ENCODE measurements around the gene SLC4A11. TPM values are rescaled to one million over a fixed set of nuclear protein-coding genes. Genes with fewer than 3 reads are reported as not detected.
"Not testable (repeated sequence)": the region's sequence is repeated elsewhere in the genome, so short reads cannot be mapped to it uniquely, and the experiment has no call there.

SLC4A11 gene
- total RNA-seq, 1 experiment from 2014 or later, result 0.24 TPM

- Histone ChIP-seq H3K9me3 (replicated peaks) (no peaks in the 10 kb centered on the region), H3K4me3 (no peak overlapping the region), H3K27me3 (replicated peaks) (no peaks in the 10 kb centered on the region), H3K4me1 (replicated peaks) (no peaks in the 10 kb centered on the region), H3K36me3 (peaks cover 32% of the 10 kb centered on the region), H3K27ac (no peak overlapping the region)
- no peak for DNase-seq (ENCODE audit: low read depth in 1 of 2, low spot score in 2 of 2)
These were observed 46.6 kb downstream of the SLC4A11 start for GRCh38 chr20:3192226-3193015.

GRCh38 chr20:3190681-3191111, 48.3 kb downstream of the SLC4A11 start:
- Histone ChIP-seq H3K9me3 (replicated peaks) (no peaks in the 10 kb centered on the region), H3K27me3 (replicated peaks) (no peaks in the 10 kb centered on the region), H3K27ac (no peak overlapping the region), H3K4me3 (no peak overlapping the region), H3K4me1 (replicated peaks) (no peaks in the 10 kb centered on the region), H3K36me3 (peaks cover 28% of the 10 kb centered on the region)
- no peak for DNase-seq (ENCODE audit: low read depth in 1 of 2, low spot score in 2 of 2)

- H3K4me1 ChIP-seq (replicated peaks), result no peaks in the 10 kb centered on the region
- H3K9me3 ChIP-seq (replicated peaks), result no peaks in the 10 kb centered on the region
- no peak for DNase-seq (ENCODE audit: low read depth in 1 of 2, low spot score in 2 of 2)
- H3K27me3 ChIP-seq (replicated peaks), result no peaks in the 10 kb centered on the region
- peaks cover 21% of the 10 kb centered on the region for H3K36me3 ChIP-seq
- H3K4me3 ChIP-seq, result no peak overlapping the region
- H3K27ac ChIP-seq, result no peak overlapping the region
These were observed 49.3 kb downstream of the SLC4A11 start for GRCh38 chr20:3189561-3190131.

GRCh38 chr20:3188823-3189413, 50.1 kb downstream of the SLC4A11 start:
- Histone ChIP-seq H3K27ac (no peak overlapping the region), H3K27me3 (replicated peaks) (no peaks in the 10 kb centered on the region), H3K36me3 (peaks cover 14% of the 10 kb centered on the region), H3K4me3 (no peak overlapping the region), H3K9me3 (replicated peaks) (no peaks in the 10 kb centered on the region), H3K4me1 (replicated peaks) (no peaks in the 10 kb centered on the region; the same call in 1 of the 2 replicates)
- no peak for DNase-seq (ENCODE audit: low read depth in 1 of 2, low spot score in 2 of 2)

GRCh38 chr20:3187861-3188260, 51.1 kb downstream of the SLC4A11 start:
- not testable (repeated sequence) for H3K4me1 ChIP-seq (replicated peaks); H3K4me3 ChIP-seq; DNase-seq (ENCODE audit: low read depth in 1 of 2, low spot score in 2 of 2); H3K9me3 ChIP-seq (replicated peaks); H3K27me3 ChIP-seq (replicated peaks); H3K27ac ChIP-seq
- H3K36me3 ChIP-seq, result peaks cover 12% of the 10 kb centered on the region

- DNase-seq (ENCODE audit: low read depth in 1 of 2, low spot score in 2 of 2), result no peak
- H3K4me3 ChIP-seq, result no peak overlapping the region
- no peaks in the 10 kb centered on the region for H3K36me3 ChIP-seq
- no peaks in the 10 kb centered on the region for H3K9me3 ChIP-seq (replicated peaks)
- no peaks in the 10 kb centered on the region for H3K27me3 ChIP-seq (replicated peaks)
- no peak overlapping the region for H3K27ac ChIP-seq
- H3K4me1 ChIP-seq (replicated peaks), result no peaks in the 10 kb centered on the region; the same call in 1 of the 2 replicates
These were observed 54.9 kb downstream of the SLC4A11 start for GRCh38 chr20:3183896-3184612.

GRCh38 chr20:3182429-3182828, 56.6 kb downstream of the SLC4A11 start:
- DNase-seq (ENCODE audit: low read depth in 1 of 2, low spot score in 2 of 2); H3K4me1 ChIP-seq (replicated peaks); H3K27ac ChIP-seq; H3K36me3 ChIP-seq; H3K4me3 ChIP-seq; H3K27me3 ChIP-seq (replicated peaks); H3K9me3 ChIP-seq (replicated peaks): not testable (repeated sequence)

GRCh38 chr20:3181270-3181669, 57.7 kb downstream of the SLC4A11 start:
- H3K4me3 ChIP-seq, result no peak overlapping the region
- no peaks in the 10 kb centered on the region; the same call in 1 of the 2 replicates for H3K4me1 ChIP-seq (replicated peaks)
- H3K36me3 ChIP-seq, result no peaks in the 10 kb centered on the region
- no peak for DNase-seq (ENCODE audit: low read depth in 1 of 2, low spot score in 2 of 2)
- H3K27ac ChIP-seq, result no peak overlapping the region
- no peaks in the 10 kb centered on the region for H3K27me3 ChIP-seq (replicated peaks)
- H3K9me3 ChIP-seq (replicated peaks), result no peaks in the 10 kb centered on the region

GRCh38 chr20:3180319-3180718, 58.7 kb downstream of the SLC4A11 start:
- Histone ChIP-seq H3K27ac (no peak overlapping the region), H3K27me3 (replicated peaks) (no peaks in the 10 kb centered on the region), H3K36me3 (no peaks in the 10 kb centered on the region), H3K4me1 (replicated peaks) (no peaks in the 10 kb centered on the region; the same call in 1 of the 2 replicates), H3K4me3 (no peak overlapping the region), H3K9me3 (replicated peaks) (no peaks in the 10 kb centered on the region)
- DNase-seq (ENCODE audit: low read depth in 1 of 2, low spot score in 2 of 2), result no peak

GRCh38 chr20:3177746-3178485, 61.1 kb downstream of the SLC4A11 start:
- H3K4me3 ChIP-seq, result no peak overlapping the region
- H3K9me3 ChIP-seq (replicated peaks), result peaks cover 7% of the 10 kb centered on the region
- peaks cover 7% of the 10 kb centered on the region for H3K27me3 ChIP-seq (replicated peaks)
- peaks cover 4% of the 10 kb centered on the region for H3K36me3 ChIP-seq
- peaks cover 20% of the 10 kb centered on the region for H3K4me1 ChIP-seq (replicated peaks)
- no peak overlapping the region for H3K27ac ChIP-seq
- no peak for DNase-seq (ENCODE audit: low read depth in 1 of 2, low spot score in 2 of 2)

Other genes starting within 250 kb of the SLC4A11 start
- gene GNRH2, start 195.6 kb downstream of the SLC4A11 start, total RNA-seq (2014; rRNA removed; shearing (Covaris generic)), result not detected in 2 replicates
- gene MRPS26, start 193.1 kb downstream of the SLC4A11 start, total RNA-seq (2014; rRNA removed; shearing (Covaris generic)), result 53.2 and 83.0 TPM in 2 replicates
- not detected in 2 replicates for gene OXT, start 167.6 kb downstream of the SLC4A11 start, total RNA-seq (2014; rRNA removed; shearing (Covaris generic))
- gene AVP, start 154.5 kb downstream of the SLC4A11 start, total RNA-seq (2014; rRNA removed; shearing (Covaris generic)), result not detected in 2 replicates
- 15.5 and 26.3 TPM in 2 replicates for gene FASTKD5, start 79.3 kb downstream of the SLC4A11 start, total RNA-seq (2014; rRNA removed; shearing (Covaris generic))
- 3.7 and 4.2 TPM in 2 replicates for gene UBOX5, start 79.3 kb downstream of the SLC4A11 start, total RNA-seq (2014; rRNA removed; shearing (Covaris generic))
- 3.9 and 6.1 TPM in 2 replicates for gene LZTS3, start 65.6 kb downstream of the SLC4A11 start, total RNA-seq (2014; rRNA removed; shearing (Covaris generic))
- 28.2 and 29.1 TPM in 2 replicates for gene DDRGK1, start 34.5 kb downstream of the SLC4A11 start, total RNA-seq (2014; rRNA removed; shearing (Covaris generic))
- gene ITPA, start 29.7 kb downstream of the SLC4A11 start, total RNA-seq (2014; rRNA removed; shearing (Covaris generic)), result 59.3 and 78.0 TPM in 2 replicates
- 9.4 and 12.3 TPM in 2 replicates for gene DNAAF9, start 168.5 kb upstream of the SLC4A11 start, total RNA-seq (2014; rRNA removed; shearing (Covaris generic))
- 18.1 and 27.8 TPM in 2 replicates for gene ATRN, start 231.8 kb upstream of the SLC4A11 start, total RNA-seq (2014; rRNA removed; shearing (Covaris generic))